K562 (cell line): Measurements from ENCODE around the gene HOXC11. TPM values are rescaled to one million over a fixed set of nuclear protein-coding genes. Genes with fewer than 3 reads are reported as not detected.

Experiments used
- ATAC-seq: fragments of 200-7000 bp; cut with Tn5 transposase; 3 replicates; pipeline ENCODE4 v1.9.1; 2020; ENCODE audit warnings: moderate library complexity
- BruUV-seq: library from RNA; stranded (reverse); fragments of 400-500 nt; replicated peaks from 2 replicates; lab custom pipeline; 2021; lab: Mats Ljungman, UMichigan
- CTCF ChIA-PET: fragments of 300-600 bp; formaldehyde crosslinking; extraction: SDS; loops from one replicate; lab custom pipeline; 2021; ENCODE audit warnings: low intra/inter-chr PET ratio; lab: Yijun Ruan, JAX
- POLR2A ChIA-PET: fragments of 300-600, 350-650 bp; sonication (Branson Sonifier 250); formaldehyde crosslinking; extraction: SDS; loops from one replicate; lab custom pipeline; 2021; ENCODE audit warnings: antibody characterized with exemption, inconsistent platforms; lab: Yijun Ruan, JAX
- DNase-seq, 4 experiments: peaks; one replicate each; pipeline versions ENCODE4 v3.0.0 to v3.0.0-alpha.2; 2011 to 2018; ENCODE audit warnings: low spot score in 3 of 4, mixed read lengths in 3 of 4; ENCODE audit errors: extremely low read depth in 1 of 4
- FAIRE-seq: peaks from 2 replicates; lab custom pipeline; 2011; peaks lifted over from hg19 to GRCh38; lab: Jason Lieb, UNC
- H2AFZ ChIP-seq: 2 replicates; pipeline ENCODE4 v1.6.0; 2011; ENCODE audit warnings: low read depth, low read length, control low read depth, inconsistent platforms
- H3K27ac ChIP-seq: fragments of 200-600 bp; 3 replicates; pipeline ENCODE4 v1.8.0; 2011; ENCODE audit warnings: low read depth, mild to moderate bottlenecking, control low read depth, inconsistent platforms, low read length, moderate library complexity, mixed read lengths; ENCODE audit errors: extremely low read depth
- H3K27me3 ChIP-seq, 2 experiments: fragments of 300-600 bp in 1 of 2; 2 replicates in 1 of 2; 3 replicates in 1 of 2; pipeline versions ENCODE4 v1.6.0 to v1.8.0; 2011; ENCODE audit warnings: inconsistent platforms in 2 of 2, low read length in 2 of 2, mild to moderate bottlenecking in 1 of 2, mixed read lengths in 1 of 2, moderate library complexity in 1 of 2; ENCODE audit not compliant: control insufficient read depth in 2 of 2, insufficient read depth in 2 of 2
- H3K36me3 ChIP-seq: fragments of 300-600 bp; 3 replicates; pipeline ENCODE4 v1.8.0; 2011; ENCODE audit warnings: mild to moderate bottlenecking, low read length, inconsistent platforms; ENCODE audit not compliant: control insufficient read depth, insufficient read depth
- H3K4me1 ChIP-seq, 2 experiments: fragments of 200-600 bp in 1 of 2; replicated peaks in 1 of 2; 2 replicates in 1 of 2; 3 replicates in 1 of 2; pipeline versions ENCODE4 v1.5.1 to v1.8.0; 2011; ENCODE audit warnings: inconsistent platforms in 2 of 2, low read length in 2 of 2, mild to moderate bottlenecking in 1 of 2, mixed read lengths in 1 of 2, moderate library complexity in 1 of 2; ENCODE audit not compliant: control insufficient read depth in 2 of 2, insufficient read depth in 2 of 2
- H3K4me2 ChIP-seq: 2 replicates; pipeline ENCODE4 v1.6.1; 2011; ENCODE audit warnings: low read length, control low read depth, inconsistent platforms, mixed read lengths; ENCODE audit not compliant: insufficient read depth
- H3K4me3 ChIP-seq: fragments of 200-600 bp; sonication (generic), shearing (Covaris generic); 2 replicates; pipeline ENCODE4 v1.5.1; 2016; ENCODE audit warnings: control low read depth, inconsistent platforms
- H3K79me2 ChIP-seq: fragments of 200-600 bp; 3 replicates; pipeline ENCODE4 v1.8.0; 2011; ENCODE audit warnings: low read length, inconsistent platforms; ENCODE audit not compliant: control insufficient read depth, insufficient read depth
- H3K9ac ChIP-seq, 2 experiments: 2 replicates each; pipeline versions ENCODE4 v1.6.0 to v1.6.1; 2011; ENCODE audit warnings: low read depth in 2 of 2, low read length in 2 of 2, control low read depth in 1 of 2, inconsistent platforms in 1 of 2, mild to moderate bottlenecking in 1 of 2, mixed read lengths in 1 of 2; ENCODE audit not compliant: insufficient read depth in 1 of 2
- H3K9me1 ChIP-seq: one replicate; pipeline ENCODE4 v1.6.0; 2011; ENCODE audit warnings: inconsistent platforms, mild to moderate bottlenecking, low read length, moderate library complexity; ENCODE audit not compliant: control insufficient read depth, insufficient read depth
- H3K9me3 ChIP-seq: replicated peaks from 2 replicates; pipeline ENCODE4 v1.5.1; 2011; ENCODE audit warnings: low read depth, low read length, inconsistent platforms; ENCODE audit not compliant: control insufficient read depth, insufficient read depth
- H4K20me1 ChIP-seq: replicated peaks from 2 replicates; pipeline ENCODE4 v1.6.1; 2011; ENCODE audit warnings: low read length, inconsistent platforms, mixed read lengths; ENCODE audit not compliant: control insufficient read depth, insufficient read depth
- ZHX1 ChIP-seq: fragments of 150-350 bp; conservative IDR thresholded peaks from 2 replicates; pipeline ENCODE4 v1.6.1; 2014; ENCODE audit warnings: low read length
- WGBS: fragments of 100-300 bp; shearing (Covaris generic); methylation state at CpG from one replicate; pipeline ENCODE4 v1.1.6; 2016; ENCODE audit warnings: low coverage, mixed read lengths; ENCODE audit not compliant: insufficient coverage; ENCODE audit errors: missing lambda C conversion rate; 5-methylcytosine and 5-hydroxymethylcytosine counted together
- in situ Hi-C: fragments of 300-500 bp; cut with MboI; formaldehyde crosslinking; loops from 4 replicates; pipeline ENCODE4 v1.15.0; 2018; ENCODE audit warnings: inconsistent platforms, mixed read lengths
- intact Hi-C: fragments of 100-400 bp; cut with micrococcal nuclease; formaldehyde crosslinking; loops from 2 replicates; pipeline ENCODE4 v1.14.2; 2022
- polyA plus RNA-seq, 8 experiments: library from polyadenylated mRNA; depleted of rRNA in 4 of 8; stranded (reverse) in 5 of 8; unstranded in 3 of 8; fragments of >200 nt; fragmentation: Nextera tagmentation in 2 of 8; fragmentation: Illumina TruSeq in 1 of 8; extraction: Ambion mirVana in 2 of 8; extraction: Trizol in 1 of 8; gene quantifications; 2 replicates each; pipeline versions ENCODE4 v1.2.1 to v1.2.3, GENCODE V29; 2011 to 2014; ENCODE audit warnings: inconsistent platforms in 1 of 8, missing spikeins in 1 of 8
- total RNA-seq, 7 experiments: library from RNA; depleted of rRNA in 6 of 7; stranded (reverse); fragments of >200 nt in 6 of 7; fragmentation: Illumina TruSeq in 2 of 7; extraction: Trizol in 2 of 7; gene quantifications; 2 replicates each; pipeline versions ENCODE4 v1.2.1 to v1.2.3, GENCODE V29; 2011 to 2021; ENCODE audit warnings: low replicate concordance in 1 of 7

The HOXC11 gene
- total and polyA plus RNA-seq, 9 of the 15 experiments (the other 6 are each of a cell fraction or from before 2014, with no cell fraction given) = not detected

- no peaks in the 10 kb centered on the region for H4K20me1 ChIP-seq
- TF ChIP-seq ZHX1 = no peak
- no peak overlapping the region for H3K9ac ChIP-seq
- no peak overlapping the region for H2AFZ ChIP-seq
- ChIA-PET POLR2A (interaction anchor here (0.6 kb wide), 1 partner anchor 676 kb away, joined by 3 read pairs; no protein-coding TSS in a partner anchor), CTCF (no interaction called here)
- no peak overlapping the region for H3K4me3 ChIP-seq
- FAIRE-seq (no peak), DNase-seq (no peak), ATAC-seq (no peak)
- H3K36me3 ChIP-seq = no peaks in the 10 kb centered on the region
- no TSS peak for BruUV-seq
- peaks cover 12 to 32% of the 10 kb centered on the region in 2 experiments for H3K4me1 ChIP-seq
- H3K27me3 ChIP-seq = no peaks in the 10 kb centered on the region
- no peaks in the 10 kb centered on the region for H3K9me1 ChIP-seq
- intact Hi-C loops (loop anchor here (10.0 kb wide), 1 partner anchor 280 kb away; no protein-coding TSS in a partner anchor), in situ Hi-C loops (no loop called here)
- H3K9me3 ChIP-seq = no peaks in the 10 kb centered on the region
- H3K79me2 ChIP-seq = peaks cover 3% of the 10 kb centered on the region; the same call in 2 of the 3 replicates
- no peak overlapping the region for H3K4me2 ChIP-seq
- 83% methylated on average over 30 of the region's 36 CpGs for WGBS
- H3K27ac ChIP-seq = no peak overlapping the region
These were observed 41.6 kb downstream of the HOXC11 start for GRCh38 chr12:54014377-54015017.
